Fibroblast of skin of right quadriceps (primary cell): ENCODE results near the gene DPP6.

Experiments
- DNase-seq: peaks from one replicate; pipeline ENCODE4 v3.0.0-alpha.2; 2013

The DPP6 gene

DNA sequence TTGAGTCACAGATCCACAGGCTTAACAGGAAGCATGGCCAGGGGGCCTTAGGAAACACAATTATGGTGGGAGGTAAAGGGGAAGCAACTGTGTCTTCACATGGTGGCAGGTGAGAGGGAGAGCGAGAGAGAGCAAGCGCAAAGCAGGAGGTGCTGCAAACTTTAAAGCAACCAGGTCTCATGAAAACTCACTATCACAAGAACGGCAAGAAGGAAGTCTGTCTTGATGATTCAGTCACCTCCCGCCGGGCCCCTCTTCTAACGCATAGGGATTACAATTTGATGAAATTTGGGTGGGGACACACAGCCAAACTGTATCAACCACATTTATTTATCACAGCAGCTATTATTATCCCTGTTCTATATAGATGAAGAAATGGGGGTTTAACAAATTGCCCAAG, 201.6 kb downstream of the DPP6 start:
- no peak for DNase-seq

GRCh38 chr7:154255324-154255723, 203.1 kb downstream of the DPP6 start:
- DNase-seq: no peak

GRCh38 chr7:154256150-154256549, 204.0 kb downstream of the DPP6 start:
- no peak for DNase-seq

GRCh38 chr7:154259396-154259795, 207.2 kb downstream of the DPP6 start:
- no peak for DNase-seq

DNA sequence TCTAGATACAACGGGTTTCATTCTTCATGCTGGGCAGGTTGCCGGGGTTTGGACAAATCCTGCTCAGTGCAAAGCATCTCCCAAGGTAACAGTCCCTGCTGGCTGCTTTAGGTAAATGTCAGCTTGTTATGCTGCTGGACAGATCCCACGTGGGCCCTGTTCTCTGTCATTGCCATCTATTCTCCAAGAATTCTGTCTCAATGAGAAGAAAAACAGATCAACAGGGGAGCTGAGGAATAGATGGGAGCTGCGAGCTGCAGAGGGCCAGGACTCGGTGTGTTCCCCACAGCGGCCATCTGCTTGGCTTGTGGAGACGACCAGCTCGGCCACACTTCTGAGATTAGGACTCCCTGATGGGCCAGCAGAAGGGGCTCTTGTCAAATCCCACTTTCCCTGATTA, 235.2 kb downstream of the DPP6 start:
- DNase-seq: no peak

- DNase-seq: no peak
These were observed 236.9 kb downstream of the DPP6 start for GRCh38 chr7:154289119-154289518.

GRCh38 chr7:154296443-154296842, 244.2 kb downstream of the DPP6 start:
- DNase-seq: no peak

DNA sequence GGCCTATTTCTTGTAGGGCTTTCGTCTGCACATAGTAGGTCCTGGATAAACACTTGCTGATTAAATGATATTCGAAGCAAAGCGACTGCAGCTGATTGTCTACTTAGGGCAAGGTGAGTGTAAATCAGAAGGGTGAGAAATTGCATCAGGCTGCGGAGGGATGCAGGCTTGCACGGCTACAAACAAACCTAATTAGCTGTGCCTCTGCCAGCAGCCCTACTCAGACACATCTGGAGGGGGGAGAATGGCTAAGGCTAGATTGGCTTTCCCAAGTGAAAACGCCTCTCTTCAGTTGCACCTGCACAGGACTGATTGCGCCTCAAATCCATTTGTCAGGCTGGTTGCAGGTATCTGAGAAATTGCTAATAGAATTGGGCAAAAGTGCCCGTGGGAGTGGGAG, 247.5 kb downstream of the DPP6 start:
- DNase-seq: no peak

DNA sequence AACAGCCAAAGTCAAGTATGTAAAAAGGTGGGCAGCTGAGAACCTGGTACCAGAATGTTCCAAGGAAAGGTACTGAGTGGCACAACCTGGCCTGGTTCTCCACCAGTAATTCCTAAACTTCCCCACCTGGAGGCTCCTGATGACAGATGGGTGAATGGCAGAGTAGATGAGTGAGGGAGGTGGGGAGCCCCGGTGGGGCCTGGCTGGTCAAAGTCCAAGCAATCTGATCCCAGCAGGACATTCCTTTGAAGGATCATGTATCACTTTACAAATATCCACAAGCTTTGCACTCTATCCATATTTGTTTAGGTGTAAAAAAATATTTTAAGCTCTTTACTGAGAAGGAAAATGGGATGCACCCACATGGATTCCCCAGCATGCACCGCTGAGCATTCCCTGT, 250.2 kb downstream of the DPP6 start:
- DNase-seq: no peak

DNA sequence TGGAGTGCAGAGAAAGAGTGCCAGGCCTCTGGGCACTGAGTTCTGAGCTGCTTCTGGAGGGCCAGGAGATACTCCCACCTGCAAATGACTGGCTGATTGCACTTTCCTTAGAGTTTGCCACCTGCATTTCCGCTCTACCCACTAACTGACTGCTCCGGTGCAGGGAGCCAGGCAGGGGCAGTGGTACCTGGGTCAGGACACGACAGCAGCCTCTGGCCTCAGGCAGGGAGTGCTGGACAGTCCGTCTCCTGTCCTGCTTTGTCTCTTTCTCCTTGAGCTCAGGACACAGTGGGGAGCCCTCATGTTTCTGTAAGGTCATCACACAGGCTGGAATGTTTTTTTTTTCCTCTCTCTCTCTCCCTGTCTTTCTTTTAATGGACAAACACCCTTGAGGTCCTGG, 252.0 kb downstream of the DPP6 start:
- no peak for DNase-seq

- DNase-seq: no peak
These were observed 252.8 kb downstream of the DPP6 start for GRCh38 chr7:154304740-154305700.

GRCh38 chr7:154306036-154306435, 253.8 kb downstream of the DPP6 start:
- DNase-seq: no peak

GRCh38 chr7:154308928-154309327, 256.7 kb downstream of the DPP6 start:
- no peak for DNase-seq

GRCh38 chr7:154310114-154310513, 257.9 kb downstream of the DPP6 start:
- no peak for DNase-seq

DNA sequence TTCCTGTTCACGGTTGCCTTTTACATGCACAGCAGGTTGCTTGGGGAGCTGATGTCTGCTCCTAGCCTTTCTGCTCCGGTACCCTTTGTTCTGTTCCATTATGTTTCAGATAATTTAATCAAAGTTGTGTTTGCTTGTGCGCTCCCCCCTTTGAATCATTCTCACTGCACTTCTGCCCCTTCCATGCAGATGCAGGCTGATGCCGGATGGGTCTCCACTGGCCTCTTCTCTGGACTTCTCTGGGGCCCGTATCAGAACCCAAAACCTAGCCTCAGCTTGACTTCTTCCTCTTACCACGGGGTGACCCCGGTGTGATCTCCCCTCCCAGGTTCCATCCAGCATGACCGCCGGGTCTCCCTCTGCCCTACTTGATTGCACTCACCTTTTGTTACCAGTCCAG, 272.0 kb downstream of the DPP6 start:
- DNase-seq: no peak

DNA sequence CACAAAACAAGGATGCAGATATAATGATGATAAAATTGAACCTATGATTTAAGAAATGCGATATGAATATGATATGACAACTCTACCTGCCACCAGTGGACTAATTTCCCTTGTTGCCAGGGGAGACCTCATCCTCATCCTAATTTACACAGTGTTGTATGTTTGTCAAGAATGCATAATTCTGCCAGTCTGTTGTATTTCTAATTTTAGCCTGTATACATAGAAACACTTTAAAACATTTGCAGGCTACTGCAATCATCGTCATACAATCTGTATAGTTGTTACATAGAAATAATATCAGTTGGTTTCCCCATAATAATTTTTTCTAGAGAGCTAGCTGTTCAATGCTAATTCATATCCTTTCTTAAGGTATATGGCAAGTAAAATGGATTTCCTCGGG, 274.2 kb downstream of the DPP6 start:
- DNase-seq: no peak

DNA sequence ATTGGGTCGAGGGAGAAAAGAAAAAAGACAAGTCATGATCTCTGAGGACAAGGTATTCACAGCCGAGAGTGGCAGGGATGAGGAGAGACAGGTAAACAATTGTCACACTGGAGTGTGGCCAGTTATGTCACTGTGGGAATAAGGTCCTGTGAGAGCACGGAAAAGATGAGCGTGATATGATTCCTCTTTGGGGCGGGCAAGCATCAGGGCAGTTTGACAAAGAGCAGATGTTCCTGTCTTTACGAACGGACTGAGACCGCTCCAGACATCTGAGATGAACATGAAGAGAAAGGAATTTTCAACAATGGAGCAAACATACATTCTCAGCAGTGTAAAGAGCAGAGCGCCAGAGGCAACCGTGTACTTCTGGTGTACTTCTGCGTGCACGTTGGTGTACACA, 278.1 kb downstream of the DPP6 start:
- no peak for DNase-seq

DNA sequence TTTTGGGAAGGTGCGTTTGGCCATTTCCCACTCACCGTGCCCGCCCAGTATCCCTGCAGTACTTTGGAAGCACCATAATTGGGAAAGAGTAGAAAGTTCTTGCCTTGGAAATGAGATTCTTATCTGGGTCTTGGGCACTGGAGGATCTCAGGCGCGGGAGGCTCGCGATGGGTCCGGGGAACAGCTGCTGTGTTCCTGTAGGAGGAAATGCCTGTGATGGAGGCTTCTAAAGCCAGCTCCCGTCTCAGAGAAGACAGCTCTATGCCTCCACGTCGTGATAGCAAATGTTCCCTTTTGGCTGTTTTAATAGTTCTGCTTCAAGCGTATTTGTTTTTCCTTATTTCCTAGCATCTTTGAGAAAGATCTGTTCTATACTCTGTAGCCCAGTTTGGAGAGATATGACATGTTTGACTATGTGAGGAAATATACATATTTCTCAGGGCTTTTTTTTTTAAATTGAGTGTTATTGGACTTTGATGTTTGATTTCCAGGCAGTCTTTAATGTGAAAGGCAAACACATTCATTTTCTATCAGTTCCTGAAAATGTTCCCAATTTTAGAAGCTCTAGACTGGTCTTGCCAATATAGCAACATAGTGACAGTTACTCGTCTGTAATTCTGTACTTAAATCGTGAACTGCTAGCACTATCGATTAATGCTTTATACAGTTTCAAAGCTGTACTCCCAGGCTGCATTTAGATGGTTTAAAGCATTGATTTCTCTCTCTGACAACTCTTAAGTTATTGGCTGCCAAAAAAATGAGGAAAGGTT, 280.8 kb downstream of the DPP6 start:
- no peak for DNase-seq

DNA sequence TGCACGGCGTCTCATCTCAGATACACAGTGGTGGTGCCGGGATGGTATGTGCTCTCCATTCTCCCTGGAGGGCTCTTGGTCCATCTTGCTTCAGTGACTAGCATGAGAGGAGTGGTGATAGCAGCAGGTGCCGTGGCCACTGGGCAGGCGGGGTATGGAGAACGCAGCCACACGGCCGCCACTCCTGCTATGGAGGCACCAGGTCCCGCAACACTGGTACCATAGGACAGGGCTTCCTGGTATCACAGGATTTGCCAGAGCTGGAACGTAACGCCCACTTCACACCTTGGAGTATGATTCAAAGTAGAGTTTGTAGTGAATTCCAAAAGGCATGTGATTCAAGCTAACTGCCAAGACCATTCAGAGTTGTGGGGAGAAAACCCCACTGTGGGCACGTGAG, 284.1 kb downstream of the DPP6 start:
- no peak for DNase-seq

DNA sequence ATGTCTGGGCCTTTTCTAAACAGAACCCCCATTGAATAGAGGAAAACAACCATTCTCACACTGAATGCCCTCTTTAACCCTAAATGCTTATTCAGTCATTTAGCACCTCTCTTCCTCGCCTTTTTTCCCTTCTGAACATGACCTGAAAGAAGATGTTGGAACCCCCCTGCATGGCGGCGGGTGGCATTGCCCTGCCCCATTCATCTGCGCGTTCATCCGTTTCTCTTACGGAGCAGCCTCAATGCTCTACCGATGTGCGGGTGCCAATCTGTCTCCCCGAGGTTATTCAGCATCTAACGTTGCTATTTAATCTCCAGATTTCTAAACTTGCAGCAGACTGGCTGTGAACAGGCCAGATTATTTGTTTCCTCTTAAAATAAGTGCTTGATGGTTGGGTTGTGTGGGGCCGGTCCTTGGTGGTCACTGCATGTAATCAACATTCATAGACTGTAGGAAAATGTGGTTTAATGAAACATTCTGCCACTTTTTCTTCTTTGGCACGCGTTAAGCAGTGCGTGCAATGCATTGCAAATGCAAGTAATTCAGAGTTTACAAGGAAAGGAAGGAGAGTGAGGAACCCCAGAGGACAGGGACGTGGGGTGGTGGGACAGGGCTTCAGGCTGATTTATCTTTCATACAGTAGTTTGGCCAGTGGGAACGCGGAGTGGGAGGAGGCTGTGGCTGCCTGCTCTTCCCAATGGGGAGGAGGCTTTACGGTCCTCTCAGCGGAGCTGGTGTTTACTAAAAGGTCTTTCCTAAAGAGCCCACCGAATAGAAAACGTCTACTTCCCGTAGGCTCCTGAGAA, 286.7 kb downstream of the DPP6 start:
- no peak for DNase-seq

GRCh38 chr7:154342971-154343633, 290.9 kb downstream of the DPP6 start:
- DNase-seq: no peak

GRCh38 chr7:154343778-154344412, 291.7 kb downstream of the DPP6 start:
- no peak for DNase-seq
